NT2/D1 (cell line): ENCODE results near the gene EXOC3L4.

Source experiments
- YY1 ChIP-seq: IDR thresholded peaks from 2 replicates; pipeline ENCODE4 v1.6.1; 2011; ENCODE audit not compliant: insufficient read length, insufficient read depth
- ZNF274 ChIP-seq: IDR thresholded peaks from 2 replicates; pipeline ENCODE4 v1.6.1; 2011; ENCODE audit warnings: mild to moderate bottlenecking, low read depth, low read length

DNA sequence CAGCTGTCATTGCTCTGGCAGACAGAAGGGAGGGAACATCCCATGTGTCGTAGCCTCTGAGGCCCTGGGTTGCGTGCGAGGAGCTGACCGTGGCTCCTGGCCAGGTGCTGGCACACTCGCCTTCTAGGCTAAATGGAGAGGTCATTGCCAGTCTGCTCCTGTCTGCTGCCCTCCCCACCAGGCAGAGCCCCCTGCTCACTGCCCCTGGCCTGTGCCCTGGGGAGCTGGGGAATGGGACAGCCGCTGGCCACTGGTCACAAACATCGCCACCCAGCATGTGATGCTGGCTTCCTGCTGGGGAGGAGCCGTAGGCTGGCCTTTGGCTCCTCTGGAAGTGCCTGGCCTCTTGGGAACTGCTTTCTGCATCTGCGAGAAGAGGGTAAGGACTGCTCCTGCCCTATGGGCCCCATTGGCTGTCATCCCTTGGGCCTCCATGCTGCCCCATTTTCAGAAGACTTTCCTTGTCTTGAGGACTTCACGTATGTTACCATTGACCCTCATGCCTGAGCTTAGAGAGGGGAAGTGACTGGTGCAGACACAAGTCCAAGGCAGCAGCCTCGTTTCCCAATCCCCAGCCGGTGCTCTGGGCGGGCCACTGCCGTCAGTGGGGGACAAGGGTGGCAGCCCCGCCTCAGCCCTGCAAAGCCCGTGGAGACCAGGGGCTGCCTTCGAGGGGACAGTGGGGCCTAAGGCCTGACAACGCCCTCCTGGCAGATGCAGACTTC lies 26.8 kb downstream of the EXOC3L4 start:
- TF ChIP-seq YY1 (no peak), ZNF274 (no peak)
